HG03139 (cell line): ENCODE data around the gene CLEC16A.
"Not testable (repeated sequence)": the region's sequence is repeated elsewhere in the genome, so short reads cannot be mapped to it uniquely, and the experiment has no call there.

Source experiments
- ATAC-seq: cut with Tn5 transposase; IDR thresholded peaks from one replicate; pipeline ENCODE4 v1.9.1; 2021; ENCODE audit not compliant: unreplicated experiment

CLEC16A gene

GRCh38 chr16:10938796-10939648 lies 5.3 kb upstream of the CLEC16A start:
- ATAC-seq, result no peak

- ATAC-seq, result no peak
Measured at GRCh38 chr16:10939649-10940234, 4.6 kb upstream of the CLEC16A start.

GRCh38 chr16:10940501-10941079 lies 3.8 kb upstream of the CLEC16A start:
- no peak for ATAC-seq

- ATAC-seq, result no peak
Measured at GRCh38 chr16:10941127-10941933, 3.0 kb upstream of the CLEC16A start.

GRCh38 chr16:10941935-10942351 lies 2.4 kb upstream of the CLEC16A start:
- not testable (repeated sequence) for ATAC-seq

GRCh38 chr16:10942352-10943063 lies 1.9 kb upstream of the CLEC16A start, which contains the start of gene DEXI:
DEXI (minus strand) TSS chr16:10942468; CDS start chr16:10942005, 463 bp downstream.
- ATAC-seq, result peak; percentile 63

- no peak for ATAC-seq
Measured at GRCh38 chr16:10943064-10943353, 1.4 kb upstream of the CLEC16A start.

GRCh38 chr16:10945065-10945787 lies 862 bp downstream of the CLEC16A start:
- ATAC-seq, result no peak

- ATAC-seq, result no peak
Measured at GRCh38 chr16:10946308-10946707, 1.9 kb downstream of the CLEC16A start.

- no peak for ATAC-seq
Measured at GRCh38 chr16:10947211-10947787, 2.9 kb downstream of the CLEC16A start.

- ATAC-seq, result peak; percentile 78
Measured at GRCh38 chr16:10949424-10949970, 5.1 kb downstream of the CLEC16A start.

GRCh38 chr16:10950393-10950792 lies 6.0 kb downstream of the CLEC16A start:
- no peak for ATAC-seq

- no peak for ATAC-seq
Measured at GRCh38 chr16:10951026-10951425, 6.7 kb downstream of the CLEC16A start.

- no peak for ATAC-seq
Measured at GRCh38 chr16:10954903-10955302, 10.5 kb downstream of the CLEC16A start.

- ATAC-seq, result no peak
Measured at GRCh38 chr16:10957771-10958482, 13.6 kb downstream of the CLEC16A start.

GRCh38 chr16:10959161-10959560 lies 14.8 kb downstream of the CLEC16A start:
- no peak for ATAC-seq

GRCh38 chr16:10961231-10961630 lies 16.9 kb downstream of the CLEC16A start:
- no peak for ATAC-seq

GRCh38 chr16:10964039-10964890 lies 19.9 kb downstream of the CLEC16A start:
- peak; percentile 36 for ATAC-seq
